ENCODE data around the gene C14orf180.

Gene C14orf180

GRCh38 chr14:104550340-104550860, 29.2 kb upstream of the C14orf180 start:
- DNase-seq: no peak

GRCh38 chr14:104550861-104551728, 28.5 kb upstream of the C14orf180 start:
- DNase-seq: no peak

GRCh38 chr14:104551851-104552737, 27.5 kb upstream of the C14orf180 start:
- no peak for DNase-seq

- DNase-seq: no peak
Observed at GRCh38 chr14:104552738-104553125, 26.8 kb upstream of the C14orf180 start.

- DNase-seq: no peak
Observed at GRCh38 chr14:104553166-104554087, 26.1 kb upstream of the C14orf180 start.

GRCh38 chr14:104554088-104554607, 25.4 kb upstream of the C14orf180 start:
- DNase-seq: no peak

- DNase-seq: no peak
Observed at GRCh38 chr14:104554608-104555429, 24.7 kb upstream of the C14orf180 start.

- no peak for DNase-seq
Observed at GRCh38 chr14:104555430-104556255, 23.9 kb upstream of the C14orf180 start.

- no peak for DNase-seq
Observed at GRCh38 chr14:104556256-104557021, 23.1 kb upstream of the C14orf180 start.

GRCh38 chr14:104557086-104557485, 22.5 kb upstream of the C14orf180 start:
- DNase-seq: no peak

GRCh38 chr14:104557766-104558165, 21.8 kb upstream of the C14orf180 start:
- DNase-seq: no peak

- no peak for DNase-seq
Observed at GRCh38 chr14:104558231-104559027, 21.1 kb upstream of the C14orf180 start.

- DNase-seq: peak; percentile 12
Observed at GRCh38 chr14:104559028-104559803, 20.3 kb upstream of the C14orf180 start.

- DNase-seq: peak; percentile 6
Observed at GRCh38 chr14:104559804-104560585, 19.6 kb upstream of the C14orf180 start.

GRCh38 chr14:104560586-104560945, 19.0 kb upstream of the C14orf180 start:
- no peak for DNase-seq

GRCh38 chr14:104561124-104561557, 18.4 kb upstream of the C14orf180 start:
- no peak for DNase-seq
